GM13977 (cell line): ENCODE results near the gene HDLBP.

Source experiments
- DNase-seq: peaks from one replicate; pipeline ENCODE4 v3.0.0; 2012; ENCODE audit warnings: low spot score
- CTCF ChIP-seq: IDR thresholded peaks from 2 replicates; pipeline ENCODE4 v1.5.1; 2012; ENCODE audit warnings: mild to moderate bottlenecking, control low read depth; ENCODE audit not compliant: insufficient read depth; ENCODE audit errors: extremely low read depth, missing control alignments
- in situ Hi-C: fragments of 300-500 bp; cut with MboI; formaldehyde crosslinking; loops from one replicate; pipeline ENCODE4 v1.12.0; 2022; ENCODE audit warnings: low sequenced_read_pairs, low pct_unique_long_range_greater_than_20kb, mixed read lengths, inconsistent platforms; ENCODE audit not compliant: unreplicated experiment

HDLBP gene

GRCh38 chr2:241207151-241207550, 108.3 kb downstream of the HDLBP start:
- in situ Hi-C loops, result no loop called here
- TF ChIP-seq CTCF, result no peak
- no peak for DNase-seq

GRCh38 chr2:241205086-241205485, 110.4 kb downstream of the HDLBP start:
- in situ Hi-C loops, result no loop called here
- DNase-seq, result no peak
- no peak for TF ChIP-seq CTCF

- in situ Hi-C loops, result no loop called here
- DNase-seq, result no peak
- no peak for TF ChIP-seq CTCF
These were observed 111.0 kb downstream of the HDLBP start for GRCh38 chr2:241204490-241204889.

- no peak for DNase-seq
- in situ Hi-C loops, result no loop called here
- TF ChIP-seq CTCF, result no peak
These were observed 111.5 kb downstream of the HDLBP start for GRCh38 chr2:241204010-241204384.

GRCh38 chr2:241203218-241204009, 112.1 kb downstream of the HDLBP start:
- DNase-seq, result no peak
- in situ Hi-C loops, result no loop called here
- TF ChIP-seq CTCF, result no peak

GRCh38 chr2:241202681-241203080, 112.8 kb downstream of the HDLBP start:
- in situ Hi-C loops, result no loop called here
- no peak for TF ChIP-seq CTCF
- no peak for DNase-seq
